HepG2 (cell line): ENCODE results near the gene ZNF574. TPM values are rescaled to one million over a fixed set of nuclear protein-coding genes. Genes with fewer than 3 reads are reported as not detected.

Source experiments
- ATAC-seq: fragments of 200-7000 bp; cut with Tn5 transposase; 3 replicates; pipeline ENCODE4 v1.9.1; 2020; ENCODE audit warnings: mild to moderate bottlenecking, moderate library complexity
- BruUV-seq: library from RNA; stranded (reverse); fragments of 400-500 nt; replicated peaks from 2 replicates; lab custom pipeline; 2021; lab: Mats Ljungman, UMichigan
- CTCF ChIA-PET: fragments of 300-600 bp; formaldehyde crosslinking; extraction: SDS; loops from one replicate; lab custom pipeline; 2021; ENCODE audit warnings: low total read pairs, inconsistent platforms, low intra/inter-chr PET ratio; lab: Yijun Ruan, JAX
- POLR2A ChIA-PET: fragments of 350-600 bp; sonication (Branson Sonifier 250); formaldehyde crosslinking; loops from one replicate; lab custom pipeline; 2020; ENCODE audit warnings: antibody characterized with exemption, inconsistent platforms; lab: Yijun Ruan, JAX
- DNase-seq: peaks from one replicate; pipeline ENCODE4 v3.0.0-alpha.2; 2015; ENCODE audit warnings: low spot score
- FAIRE-seq: peaks from 3 replicates; lab custom pipeline; 2011; peaks lifted over from hg19 to GRCh38; lab: Jason Lieb, UNC
- H2AFZ ChIP-seq: one replicate; pipeline ENCODE4 v1.6.1; 2011; ENCODE audit warnings: low read length, inconsistent platforms
- H3K27ac ChIP-seq: fragments of 300-600 bp; 3 replicates; pipeline ENCODE4 v1.8.0; 2011; ENCODE audit warnings: mixed run types, mild to moderate bottlenecking, mixed read lengths, low read length, inconsistent platforms; ENCODE audit not compliant: insufficient read depth; ENCODE audit errors: extremely low read length
- H3K27me3 ChIP-seq, 2 experiments: fragments of 200-600 bp in 1 of 2; 2 replicates in 1 of 2; 3 replicates in 1 of 2; pipeline versions ENCODE4 v1.6.0 to v1.8.0; 2011; ENCODE audit warnings: low read length in 2 of 2, mild to moderate bottlenecking in 2 of 2, moderate library complexity in 2 of 2, inconsistent platforms in 1 of 2; ENCODE audit not compliant: insufficient read depth in 2 of 2, control insufficient read depth in 1 of 2
- H3K36me3 ChIP-seq, 2 experiments: fragments of 200-600 bp in 1 of 2; replicated peaks in 1 of 2; 2 replicates in 1 of 2; 3 replicates in 1 of 2; pipeline versions ENCODE4 v1.5.1 to v1.8.0; 2011; ENCODE audit warnings: low read length in 2 of 2, inconsistent platforms in 1 of 2; ENCODE audit not compliant: insufficient read depth in 2 of 2, control insufficient read depth in 1 of 2
- H3K4me1 ChIP-seq: 2 replicates; pipeline ENCODE4 v1.5.1; 2012; ENCODE audit warnings: low read length, inconsistent platforms; ENCODE audit not compliant: insufficient read depth
- H3K4me2 ChIP-seq: 2 replicates; pipeline ENCODE4 v1.6.0; 2011; ENCODE audit warnings: low read depth, low read length, inconsistent platforms
- H3K4me3 ChIP-seq, 3 experiments: fragments of 200-600 bp in 1 of 3; sonication (generic), shearing (Covaris generic) in 1 of 3; replicated peaks in 1 of 3; 2 replicates each; pipeline ENCODE4 v1.5.1; 2011 to 2016; ENCODE audit warnings: low read length in 3 of 3, inconsistent platforms in 2 of 3, low read depth in 2 of 3, mild to moderate bottlenecking in 2 of 3, control low read depth in 1 of 3, mixed read lengths in 1 of 3; ENCODE audit not compliant: insufficient read depth in 1 of 3
- H3K79me2 ChIP-seq: one replicate; pipeline ENCODE4 v1.6.1; 2011; ENCODE audit warnings: low read length, inconsistent platforms; ENCODE audit not compliant: insufficient read depth
- H3K9ac ChIP-seq: 2 replicates; pipeline ENCODE4 v1.6.0; 2011; ENCODE audit warnings: mild to moderate bottlenecking, low read depth, low read length, inconsistent platforms; ENCODE audit not compliant: insufficient read depth
- H3K9me3 ChIP-seq: 2 replicates; pipeline ENCODE4 v1.5.1; 2012; ENCODE audit warnings: mild to moderate bottlenecking, low read length
- H4K20me1 ChIP-seq: 2 replicates; pipeline ENCODE4 v1.6.0; 2011; ENCODE audit warnings: inconsistent platforms, mild to moderate bottlenecking, low read length, moderate library complexity; ENCODE audit not compliant: insufficient read depth
- ASH2L ChIP-seq: fragments of 300-600, 200-600 bp; sonication (generic); IDR thresholded peaks from 2 replicates; pipeline ENCODE4 v1.7.0; 2017; ENCODE audit warnings: low read depth, mild to moderate bottlenecking, moderate library complexity, mixed read lengths, low read length; ENCODE audit not compliant: insufficient read length
- HOXA3 ChIP-seq: sonication (generic); formaldehyde crosslinking; IDR thresholded peaks from 2 replicates; pipeline ENCODE4 v1.5.0; 2020; ENCODE audit warnings: missing genetic modification reagents
- IRF2 ChIP-seq: IDR thresholded peaks from 2 replicates; pipeline ENCODE4 v1.6.1; 2018; ENCODE audit warnings: missing genetic modification reagents, missing compliant biosample characterization
- MAX ChIP-seq: IDR thresholded peaks from 2 replicates; pipeline ENCODE4 v1.6.1; 2012; ENCODE audit warnings: inconsistent platforms
- SAFB2 ChIP-seq: sonication (generic); formaldehyde crosslinking; IDR thresholded peaks from 2 replicates; pipeline ENCODE4 v1.5.1; 2020; ENCODE audit warnings: missing genetic modification reagents, low read depth, mild to moderate bottlenecking, borderline replicate concordance
- SP140L ChIP-seq: sonication (generic); formaldehyde crosslinking; IDR thresholded peaks from 2 replicates; pipeline ENCODE4 v1.4.0; 2020; ENCODE audit warnings: missing genetic modification reagents, borderline replicate concordance
- ZNF597 ChIP-seq: sonication (generic); formaldehyde crosslinking; IDR thresholded peaks from 2 replicates; pipeline ENCODE4 v1.5.0; 2020; ENCODE audit warnings: missing genetic modification reagents
- WGBS: methylation state at CpG from one replicate; pipeline ENCODE4 v1.1.6; 2017; ENCODE audit warnings: low lambda C conversion rate; 5-methylcytosine and 5-hydroxymethylcytosine counted together
- in situ Hi-C: cut with HindIII; loops from 2 replicates; pipeline ENCODE4 v1.10.0; 2017; ENCODE audit warnings: low pct_unique_long_range_greater_than_20kb; ENCODE audit not compliant: extremely low pct_ligation_motif_present
- intact Hi-C: fragments of 100-400 bp; cut with micrococcal nuclease; formaldehyde crosslinking; loops from one replicate; pipeline ENCODE4 v1.10.0; 2022; ENCODE audit not compliant: unreplicated experiment
- polyA plus RNA-seq, 8 experiments: library from polyadenylated mRNA; depleted of rRNA in 3 of 8; stranded (reverse) in 7 of 8; unstranded in 1 of 8; fragments of >200 nt; fragmentation: Illumina TruSeq in 4 of 8; extraction: Trizol in 4 of 8; gene quantifications; 2 replicates each; pipeline versions ENCODE4 v1.2.1 to v1.2.3, GENCODE V29; 2011 to 2016; ENCODE audit warnings: low read depth in 4 of 8, missing spikeins in 1 of 8, mixed read lengths in 1 of 8; ENCODE audit not compliant: insufficient read depth in 1 of 8
- total RNA-seq, 5 experiments: library from RNA; depleted of rRNA; stranded (reverse); fragments of >200 nt; fragmentation: Illumina TruSeq; extraction: Trizol; gene quantifications; 2 replicates each; pipeline ENCODE4 v1.2.3, GENCODE V29; 2016; ENCODE audit warnings: low read depth in 1 of 5
- TF ChIP-seq, protein P1 (sequence below): sonication (generic); formaldehyde crosslinking; IDR thresholded peaks from 2 replicates; pipeline ENCODE4 v1.5.1; 2020; ENCODE audit warnings: mild to moderate bottlenecking, missing genetic modification reagents, moderate library complexity

ZNF574 gene
- total and polyA plus RNA-seq, 2 of the 13 experiments (the other 11 are each of a cell fraction or from before 2014, with no cell fraction given): 7.7 to 7.9 TPM

GRCh38 chr19:42091742-42092141, 15.8 kb downstream of the ZNF574 start:
- H3K9me3 ChIP-seq: no peaks in the 10 kb centered on the region
- no peak overlapping the region for H3K4me2 ChIP-seq
- in situ Hi-C loops (no loop called here), intact Hi-C loops (no loop called here)
- H3K4me1 ChIP-seq: peaks cover 20% of the 10 kb centered on the region
- H3K27ac ChIP-seq: no peak overlapping the region
- POLR2A ChIA-PET: interaction anchor here (1.8 kb wide), 1 partner anchor 16 kb away, joined by 4 read pairs; the partner anchor contains the start of gene ZNF574
- ATAC-seq (peak; percentile 43), DNase-seq (no peak), FAIRE-seq (no peak)
- no peaks in the 10 kb centered on the region for H4K20me1 ChIP-seq
- no peak overlapping the region for H3K4me3 ChIP-seq
- no peaks in the 10 kb centered on the region for H3K79me2 ChIP-seq
- CTCF ChIA-PET: no interaction called here
- no peak overlapping the region for H3K9ac ChIP-seq
- TF ChIP-seq ZNF597 (CRISPR knock-in tag) (no peak), SP140L (CRISPR knock-in tag) (no peak), ASH2L (no peak), MAX (0 out of 2 replicates have a peak, but pooled peaks have one; percentile 34), HOXA3 (CRISPR knock-in tag) (no peak), SAFB2 (CRISPR knock-in tag) (0 out of 2 replicates have a peak, but pooled peaks have one; percentile 39), IRF2 (CRISPR knock-in tag) (no peak)
- TF ChIP-seq, protein P1, sequence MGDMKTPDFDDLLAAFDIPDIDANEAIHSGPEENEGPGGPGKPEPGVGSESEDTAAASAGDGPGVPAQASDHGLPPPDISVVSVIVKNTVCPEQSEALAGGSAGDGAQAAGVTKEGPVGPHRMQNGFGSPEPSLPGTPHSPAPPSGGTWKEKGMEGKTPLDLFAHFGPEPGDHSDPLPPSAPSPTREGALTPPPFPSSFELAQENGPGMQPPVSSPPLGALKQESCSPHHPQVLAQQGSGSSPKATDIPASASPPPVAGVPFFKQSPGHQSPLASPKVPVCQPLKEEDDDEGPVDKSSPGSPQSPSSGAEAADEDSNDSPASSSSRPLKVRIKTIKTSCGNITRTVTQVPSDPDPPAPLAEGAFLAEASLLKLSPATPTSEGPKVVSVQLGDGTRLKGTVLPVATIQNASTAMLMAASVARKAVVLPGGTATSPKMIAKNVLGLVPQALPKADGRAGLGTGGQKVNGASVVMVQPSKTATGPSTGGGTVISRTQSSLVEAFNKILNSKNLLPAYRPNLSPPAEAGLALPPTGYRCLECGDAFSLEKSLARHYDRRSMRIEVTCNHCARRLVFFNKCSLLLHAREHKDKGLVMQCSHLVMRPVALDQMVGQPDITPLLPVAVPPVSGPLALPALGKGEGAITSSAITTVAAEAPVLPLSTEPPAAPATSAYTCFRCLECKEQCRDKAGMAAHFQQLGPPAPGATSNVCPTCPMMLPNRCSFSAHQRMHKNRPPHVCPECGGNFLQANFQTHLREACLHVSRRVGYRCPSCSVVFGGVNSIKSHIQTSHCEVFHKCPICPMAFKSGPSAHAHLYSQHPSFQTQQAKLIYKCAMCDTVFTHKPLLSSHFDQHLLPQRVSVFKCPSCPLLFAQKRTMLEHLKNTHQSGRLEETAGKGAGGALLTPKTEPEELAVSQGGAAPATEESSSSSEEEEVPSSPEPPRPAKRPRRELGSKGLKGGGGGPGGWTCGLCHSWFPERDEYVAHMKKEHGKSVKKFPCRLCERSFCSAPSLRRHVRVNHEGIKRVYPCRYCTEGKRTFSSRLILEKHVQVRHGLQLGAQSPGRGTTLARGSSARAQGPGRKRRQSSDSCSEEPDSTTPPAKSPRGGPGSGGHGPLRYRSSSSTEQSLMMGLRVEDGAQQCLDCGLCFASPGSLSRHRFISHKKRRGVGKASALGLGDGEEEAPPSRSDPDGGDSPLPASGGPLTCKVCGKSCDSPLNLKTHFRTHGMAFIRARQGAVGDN: peak; percentile 30
- no peaks in the 10 kb centered on the region for H3K36me3 ChIP-seq
- H2AFZ ChIP-seq: no peak overlapping the region
- peaks cover 1 to 28% of the 10 kb centered on the region in 2 experiments; a peak in 4 of 5 replicates for H3K27me3 ChIP-seq
- BruUV-seq: no TSS peak
- 0% methylated on average over 3 of the region's 10 CpGs for WGBS
